Esophagus (tissue), 2 donors: Measurements from ENCODE around the gene ACVR1B. TPM values are rescaled to one million over a fixed set of nuclear protein-coding genes. Genes with fewer than 3 reads are reported as not detected.
A peak's percentile ranks its signal among the peaks of the same experiment; 100 is the strongest.

Experiments
- H3K27ac ChIP-seq, 2 donors: one replicate each; pipeline ENCODE4 v1.5.1; 2013; ENCODE audit warnings: low read depth in 2 of 2, mild to moderate bottlenecking in 2 of 2, inconsistent platforms in 1 of 2, low read length in 1 of 2, moderate library complexity in 1 of 2
- H3K27me3 ChIP-seq, 2 donors: one replicate each; pipeline ENCODE4 v1.6.1; 2013; ENCODE audit warnings: low read length in 2 of 2, control low read depth in 1 of 2, mild to moderate bottlenecking in 1 of 2; ENCODE audit not compliant: insufficient read depth in 2 of 2, control insufficient read depth in 1 of 2
- H3K36me3 ChIP-seq, 2 donors: one replicate each; pipeline ENCODE4 v1.6.1; 2013; ENCODE audit warnings: low read length in 1 of 2; ENCODE audit not compliant: control insufficient read depth in 2 of 2, insufficient read depth in 2 of 2
- H3K4me1 ChIP-seq, 2 donors: one replicate each; pipeline ENCODE4 v1.6.1; 2013; ENCODE audit warnings: low read length in 1 of 2; ENCODE audit not compliant: control insufficient read depth in 2 of 2, insufficient read depth in 2 of 2
- H3K4me3 ChIP-seq, 2 donors: one replicate each; pipeline ENCODE4 v1.5.1; 2013; ENCODE audit warnings: low read length in 2 of 2, mild to moderate bottlenecking in 2 of 2, low read depth in 1 of 2, moderate library complexity in 1 of 2
- H3K9me3 ChIP-seq, 2 donors: one replicate each; pipeline ENCODE4 v1.6.1; 2013; ENCODE audit warnings: mild to moderate bottlenecking in 2 of 2, low read depth in 1 of 2, low read length in 1 of 2, moderate library complexity in 1 of 2; ENCODE audit not compliant: control insufficient read depth in 2 of 2, insufficient read depth in 1 of 2
- WGBS, 2 donors: extraction: QIAGEN DNeasy Blood & Tissue Kit; methylation state at CpG; one replicate each; pipeline ENCODE4 v1.1.7; 2013; 5-methylcytosine and 5-hydroxymethylcytosine counted together
- polyA plus RNA-seq, 2 donors: library from polyadenylated mRNA; stranded (reverse); fragments of 200-250 nt; gene quantifications; one replicate each; pipeline ENCODE4 v1.2.3, GENCODE V29; 2013
- donor health status: healthy with polysubstance abuse.
- donor health status: Bipolar disorder and iron deficiency.

ACVR1B gene
- polyA plus RNA-seq, 2 donors, result 11.6 to 12.4 TPM

- Histone ChIP-seq H3K36me3 (no peaks in the 10 kb centered on the region), H3K4me1 (peaks cover 0 to 9% of the 10 kb centered on the region in 2 donors), H3K27me3 (peaks cover 0 to 3% of the 10 kb centered on the region in 2 donors), H3K27ac (no peak overlapping the region), H3K9me3 (no peaks in the 10 kb centered on the region), H3K4me3 (no peak overlapping the region)
- 87 to 89% methylated on average over 10 of the region's 10 CpGs for WGBS, 2 donors
Measured at GRCh38 chr12:52005218-52005902, 53.9 kb downstream of the ACVR1B start.

GRCh38 chr12:52005903-52006703 is 54.6 kb downstream of the ACVR1B start:
- H3K4me3 ChIP-seq, result peak overlapping the region; percentile 5 to 53
- H3K27ac ChIP-seq, result no peak overlapping the region
- peaks cover 0 to 3% of the 10 kb centered on the region in 2 donors for H3K27me3 ChIP-seq
- peaks cover 0 to 9% of the 10 kb centered on the region in 2 donors for H3K4me1 ChIP-seq
- H3K9me3 ChIP-seq, result no peaks in the 10 kb centered on the region
- 36 to 39% methylated on average over 28 of the region's 28 CpGs for WGBS, 2 donors
- no peaks in the 10 kb centered on the region for H3K36me3 ChIP-seq

GRCh38 chr12:52006726-52007157 is 55.2 kb downstream of the ACVR1B start, which contains the start of gene TAMALIN:
TAMALIN (plus strand) TSS chr12:52006946; CDS start chr12:52007020, 74 bp downstream.
- H3K36me3 ChIP-seq, result no peaks in the 10 kb centered on the region
- peak within 1 kb of the TSS; percentile 53 to 61 for H3K4me3 ChIP-seq
- H3K9me3 ChIP-seq, result no peaks in the 10 kb centered on the region
- peaks cover 0 to 9% of the 10 kb centered on the region in 2 donors for H3K4me1 ChIP-seq
- WGBS, 2 donors, result 0 to 1% methylated on average over 48 to 60 of the region's 60 CpGs
- peaks cover 0 to 3% of the 10 kb centered on the region in 2 donors for H3K27me3 ChIP-seq
- peak within 1 kb of the TSS; percentile 66 to 71 for H3K27ac ChIP-seq

- peaks cover 0 to 9% of the 10 kb centered on the region in 2 donors for H3K4me1 ChIP-seq
- H3K36me3 ChIP-seq, result no peaks in the 10 kb centered on the region
- peak overlapping the region; percentile 53 to 61 for H3K4me3 ChIP-seq
- H3K9me3 ChIP-seq, result no peaks in the 10 kb centered on the region
- peak overlapping the region; percentile 66 to 71 for H3K27ac ChIP-seq
- peaks cover 0 to 3% of the 10 kb centered on the region in 2 donors for H3K27me3 ChIP-seq
- 6 to 8% methylated on average over 67 to 72 of the region's 72 CpGs for WGBS, 2 donors
Measured at GRCh38 chr12:52007158-52007921, 55.8 kb downstream of the ACVR1B start.

- Histone ChIP-seq H3K27ac (peak overlapping the region; percentile 66 to 71), H3K4me1 (peaks cover 0 to 9% of the 10 kb centered on the region in 2 donors)
Measured at GRCh38 chr12:52007982-52008510, 56.5 kb downstream of the ACVR1B start.

GRCh38 chr12:52009081-52009751 is 57.7 kb downstream of the ACVR1B start:
- H3K4me1 ChIP-seq, result peaks cover 0 to 9% of the 10 kb centered on the region in 2 donors
- peaks cover 0 to 5% of the 10 kb centered on the region in 2 donors for H3K36me3 ChIP-seq
- H3K27ac ChIP-seq, result peak overlapping the region; percentile 44 to 70
- peaks cover 0 to 3% of the 10 kb centered on the region in 2 donors for H3K27me3 ChIP-seq
- whole genome bisulfite sequencing, 2 donors, result 75 to 76% methylated on average over 10 of the region's 10 CpGs
- H3K9me3 ChIP-seq, result no peaks in the 10 kb centered on the region
- H3K4me3 ChIP-seq, result peak overlapping the region in 1 of 2 donors; percentile 7

More at GRCh38 chr12:52007982-52008510, 56.5 kb downstream of the ACVR1B start:
- 49 to 70% methylated on average over 5 of the region's 5 CpGs for WGBS, 2 donors
- Histone ChIP-seq H3K36me3 (no peaks in the 10 kb centered on the region), H3K27me3 (peaks cover 0 to 3% of the 10 kb centered on the region in 2 donors), H3K9me3 (no peaks in the 10 kb centered on the region), H3K4me3 (peak overlapping the region in 1 of 2 donors; percentile 53)

- H3K4me1 ChIP-seq, result peaks cover 0 to 9% of the 10 kb centered on the region in 2 donors
- peaks cover 0 to 5% of the 10 kb centered on the region in 2 donors for H3K36me3 ChIP-seq
- WGBS, 2 donors, result 40 to 53% methylated on average over 11 of the region's 11 CpGs
- H3K9me3 ChIP-seq, result no peaks in the 10 kb centered on the region
- H3K27ac ChIP-seq, result peak overlapping the region; percentile 70 to 74
- peaks cover 0 to 3% of the 10 kb centered on the region in 2 donors for H3K27me3 ChIP-seq
- H3K4me3 ChIP-seq, result no peak overlapping the region
Measured at GRCh38 chr12:52010152-52010622, 58.7 kb downstream of the ACVR1B start.

- peaks cover 0 to 9% of the 10 kb centered on the region in 2 donors for H3K4me1 ChIP-seq
- no peak overlapping the region for H3K4me3 ChIP-seq
- no peaks in the 10 kb centered on the region for H3K9me3 ChIP-seq
- WGBS, 2 donors, result 65 to 66% methylated on average over 8 of the region's 8 CpGs
- peaks cover 0 to 7% of the 10 kb centered on the region in 2 donors for H3K36me3 ChIP-seq
- H3K27me3 ChIP-seq, result peaks cover 0 to 3% of the 10 kb centered on the region in 2 donors
- peak overlapping the region; percentile 70 to 74 for H3K27ac ChIP-seq
Measured at GRCh38 chr12:52010692-52011601, 59.4 kb downstream of the ACVR1B start.
